ENCODE measurements around the gene UNC5C. TPM values are rescaled to one million over a fixed set of nuclear protein-coding genes. Genes with fewer than 3 reads are reported as not detected.
A peak's percentile ranks its signal among the peaks of the same experiment; 100 is the strongest.

The UNC5C gene
- total RNA-seq, 1 donor from 2014 or later = 2.7 TPM

DNA sequence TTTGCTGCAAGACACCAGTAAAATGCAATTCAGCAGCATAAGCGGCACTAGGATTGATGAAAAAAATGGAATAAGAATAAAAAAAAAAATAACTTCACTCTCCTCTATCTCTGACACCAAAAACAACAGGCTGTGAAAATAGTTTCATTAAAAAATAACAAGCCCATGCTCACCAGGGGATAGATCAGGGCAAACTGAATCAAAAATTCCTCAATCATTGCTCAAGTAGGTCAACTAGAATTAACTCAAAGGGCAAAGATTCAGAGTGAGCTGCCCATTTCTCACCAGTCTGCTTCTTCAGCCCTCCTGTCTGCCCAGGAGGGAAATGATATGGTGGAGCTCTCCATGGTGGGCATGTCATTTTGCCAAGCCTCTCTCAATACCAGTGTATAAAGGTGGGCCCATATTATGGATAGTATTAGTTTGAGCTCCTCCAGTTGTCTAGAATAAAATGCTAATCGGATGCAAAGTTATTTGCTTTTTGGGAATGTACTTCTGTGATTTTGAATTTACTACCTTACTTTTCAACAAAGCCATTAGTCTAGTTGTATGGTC lies 153.9 kb downstream of the UNC5C start:
- DNase-seq = no peak

DNA sequence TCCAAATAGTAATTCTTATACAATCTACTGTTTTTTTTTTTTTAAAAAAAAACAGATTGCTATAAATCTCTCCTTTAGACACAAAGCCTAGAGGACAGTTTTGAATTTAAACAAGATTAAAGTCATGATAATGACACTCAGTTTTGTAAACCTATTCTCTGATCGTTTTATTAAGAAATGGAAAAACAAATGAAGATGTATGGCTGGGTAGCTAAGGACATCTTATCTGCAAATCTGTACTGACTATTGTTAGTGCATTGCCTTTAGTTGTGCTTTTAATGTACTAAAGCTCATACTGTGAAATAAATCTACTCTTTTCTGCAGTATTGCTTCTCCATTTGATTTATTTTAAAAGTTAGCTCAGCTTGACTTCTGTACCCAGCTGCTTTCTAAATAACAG lies 155.0 kb downstream of the UNC5C start:
- no peak for DNase-seq

DNA sequence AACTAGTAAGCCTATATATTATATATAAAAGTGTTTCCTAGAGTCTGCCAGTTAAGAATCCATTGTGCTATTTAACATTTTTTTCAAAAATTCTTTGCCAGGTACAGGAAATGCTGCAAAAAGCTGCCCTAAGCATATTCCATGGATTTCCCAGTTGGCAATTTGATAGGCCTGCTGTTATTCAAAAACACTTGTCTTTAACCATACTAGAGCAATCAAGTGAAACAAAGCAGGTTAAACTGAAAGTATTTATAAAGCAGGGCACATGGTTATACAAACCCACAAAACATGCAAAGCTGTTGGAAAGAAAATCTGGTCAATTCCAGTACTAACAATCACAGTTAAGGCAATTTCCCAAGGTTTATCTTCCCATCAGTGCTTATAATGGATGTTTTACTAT lies 159.9 kb downstream of the UNC5C start:
- no peak for DNase-seq

DNA sequence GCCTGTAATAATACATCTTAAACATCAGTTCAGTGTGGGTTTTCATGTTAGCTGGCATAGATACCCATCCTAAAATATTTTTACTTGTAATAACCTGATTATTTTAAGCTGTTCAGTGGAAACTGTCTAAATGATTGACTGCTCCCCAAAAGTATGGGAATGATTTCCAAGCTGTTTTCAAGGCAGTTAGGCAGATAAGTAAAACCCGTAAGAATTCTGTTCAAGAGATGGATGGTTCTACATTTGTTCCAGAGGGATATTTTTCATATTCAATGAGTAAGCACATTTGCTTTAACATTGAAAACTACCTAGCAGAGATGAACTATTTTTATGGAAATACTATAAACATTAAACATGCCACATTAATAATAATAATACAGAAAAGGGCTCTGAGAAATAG lies 161.1 kb downstream of the UNC5C start:
- DNase-seq = no peak

DNA sequence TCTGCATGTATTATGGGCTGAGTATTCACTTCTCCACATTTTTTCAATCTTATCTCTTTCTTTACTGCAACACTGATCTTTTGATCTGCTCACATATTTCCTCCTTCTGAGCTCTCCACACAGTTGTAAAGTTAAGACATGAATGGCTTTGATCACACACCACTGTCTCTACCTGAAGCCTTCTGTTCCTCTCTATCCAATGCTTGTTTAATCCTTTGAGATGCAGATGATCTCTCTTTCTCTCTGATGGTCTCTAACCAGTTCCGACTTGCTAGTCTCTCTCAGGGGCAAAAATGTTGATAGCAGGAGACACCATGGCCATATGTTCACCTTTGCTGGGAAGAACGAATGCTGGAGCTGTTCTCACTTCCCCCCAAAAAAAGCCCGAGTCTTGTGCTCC lies 162.4 kb downstream of the UNC5C start:
- no peak for DNase-seq

DNA sequence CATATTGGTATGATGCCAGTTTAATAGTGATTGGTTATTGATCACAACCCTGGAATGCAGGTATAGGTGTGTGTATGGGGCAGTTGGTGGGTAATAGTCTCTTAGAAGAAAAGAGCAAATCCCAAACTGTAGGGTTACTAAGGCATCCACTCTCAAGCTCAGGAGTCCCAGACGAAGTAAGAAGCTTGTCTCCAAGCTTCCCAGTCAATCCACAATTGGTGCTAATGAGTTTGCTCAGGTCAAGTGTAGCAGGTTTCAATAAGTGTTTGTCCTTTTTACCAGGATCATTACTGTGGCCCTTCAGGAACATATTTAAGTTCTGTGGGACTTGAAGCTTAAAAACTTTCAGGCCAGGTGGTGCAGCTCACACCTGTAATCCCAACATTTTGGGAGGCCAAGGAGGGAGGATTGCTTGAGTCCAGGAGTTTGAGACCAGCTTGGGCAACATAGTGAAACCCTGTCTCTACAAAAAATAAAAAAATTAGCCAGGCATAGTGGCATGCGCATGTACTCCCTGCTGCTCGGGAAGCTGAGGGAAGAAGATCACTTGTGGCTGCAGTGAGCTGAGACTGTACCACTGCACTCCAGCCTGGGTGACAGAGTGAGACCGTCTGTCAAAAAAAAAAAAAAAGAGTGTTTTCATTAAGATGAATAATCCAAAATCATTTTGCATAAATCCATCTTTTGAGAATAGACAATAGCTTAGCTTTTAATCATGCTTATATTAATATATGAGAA lies 166.8 kb downstream of the UNC5C start:
- DNase-seq = no peak

DNA sequence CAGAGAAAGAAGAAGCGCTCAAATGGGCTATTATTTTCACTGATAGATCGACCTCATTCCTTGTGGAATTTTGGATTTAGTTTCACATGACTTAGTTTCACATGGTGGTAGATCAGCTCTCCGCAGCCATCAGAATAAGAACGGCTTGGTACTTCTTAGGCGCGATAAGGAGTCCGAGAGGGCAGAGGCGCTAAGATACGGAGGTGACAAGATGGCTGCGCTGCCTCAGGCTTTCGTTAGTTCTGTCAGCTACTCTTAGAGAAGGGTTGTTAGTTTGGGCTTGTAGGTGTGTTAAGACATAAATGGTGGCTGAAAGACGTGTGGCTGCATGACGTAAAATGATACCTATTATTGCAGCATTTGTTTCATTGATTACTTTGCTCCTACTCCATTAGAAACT lies 169.1 kb downstream of the UNC5C start:
- DNase-seq = no peak

DNA sequence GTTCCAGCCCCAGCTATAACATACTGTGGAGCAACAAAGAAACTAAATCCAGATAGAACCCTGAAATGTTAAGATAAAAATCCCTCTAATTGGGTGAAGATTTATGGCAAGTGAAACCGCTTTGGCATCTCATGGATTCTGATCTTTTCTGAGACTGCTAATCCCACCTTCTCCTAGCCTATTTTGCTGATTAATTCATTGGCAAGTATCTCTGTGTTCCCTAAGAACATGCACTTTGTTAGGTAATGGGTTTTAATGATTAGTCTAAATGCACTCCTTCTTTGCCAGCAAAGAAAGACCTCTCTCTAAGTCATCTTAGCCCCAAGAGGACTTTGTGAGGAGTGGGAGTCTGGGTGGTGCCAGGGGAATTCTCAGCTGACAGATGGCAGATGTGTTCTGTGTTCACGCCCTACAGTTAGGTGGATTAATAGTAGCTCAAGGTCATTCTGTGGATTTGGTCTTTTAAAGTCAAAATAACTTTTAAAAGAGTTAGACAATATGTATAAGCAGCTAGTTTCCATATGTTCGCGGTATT lies 171.3 kb downstream of the UNC5C start:
- DNase-seq = no peak

DNA sequence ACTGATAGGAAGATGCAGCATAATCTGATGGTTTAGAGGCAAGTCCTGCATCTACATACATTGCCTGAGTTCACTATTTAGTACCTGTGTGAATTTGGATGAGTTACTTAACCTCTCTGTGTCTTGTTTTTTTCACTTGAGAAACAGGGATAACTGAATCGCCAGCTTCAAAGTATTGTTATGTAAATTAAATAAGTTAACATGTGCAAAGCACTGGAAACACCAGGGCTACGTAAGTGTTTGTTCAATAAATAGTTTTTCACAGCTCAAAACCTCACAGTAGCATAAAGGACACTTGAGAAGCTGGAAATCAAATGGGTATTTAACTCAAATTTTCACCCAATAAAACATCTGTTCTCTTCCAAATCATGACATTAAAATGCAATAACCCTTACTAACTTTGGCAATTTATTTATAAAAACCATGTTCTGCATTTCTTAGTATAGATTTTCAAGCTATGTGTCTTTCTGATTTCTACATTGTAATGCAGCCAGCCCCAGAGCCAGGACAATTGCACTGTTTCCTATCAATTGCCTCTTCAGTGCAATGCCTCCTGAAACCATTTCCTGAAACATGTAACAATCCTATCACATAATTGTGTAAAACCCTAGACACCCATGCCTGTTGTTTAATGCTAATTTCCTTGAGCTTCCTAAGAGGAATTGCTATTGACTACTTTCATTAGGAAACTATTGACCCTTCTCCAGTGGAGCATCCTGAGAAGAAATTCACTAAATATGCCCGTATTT lies 177.1 kb downstream of the UNC5C start:
- no peak for DNase-seq

DNA sequence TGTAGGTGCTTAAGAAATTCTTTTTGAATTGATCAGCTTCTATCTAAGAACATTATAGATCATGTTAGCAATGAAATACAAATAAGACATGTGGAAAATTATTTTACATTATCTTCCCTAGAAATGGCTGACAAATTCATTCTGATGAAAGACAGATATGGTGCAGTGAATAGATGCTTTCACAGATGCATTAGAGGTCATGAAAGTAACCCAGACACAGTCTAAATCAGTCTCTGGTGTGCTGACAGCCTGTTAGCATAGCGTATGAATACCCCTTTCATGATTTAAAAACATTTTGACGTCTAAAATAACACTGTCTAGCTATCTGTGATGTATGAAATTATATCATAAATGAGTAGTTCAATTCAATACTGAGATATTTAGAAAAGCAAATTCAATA lies 180.9 kb downstream of the UNC5C start:
- no peak for DNase-seq

DNA sequence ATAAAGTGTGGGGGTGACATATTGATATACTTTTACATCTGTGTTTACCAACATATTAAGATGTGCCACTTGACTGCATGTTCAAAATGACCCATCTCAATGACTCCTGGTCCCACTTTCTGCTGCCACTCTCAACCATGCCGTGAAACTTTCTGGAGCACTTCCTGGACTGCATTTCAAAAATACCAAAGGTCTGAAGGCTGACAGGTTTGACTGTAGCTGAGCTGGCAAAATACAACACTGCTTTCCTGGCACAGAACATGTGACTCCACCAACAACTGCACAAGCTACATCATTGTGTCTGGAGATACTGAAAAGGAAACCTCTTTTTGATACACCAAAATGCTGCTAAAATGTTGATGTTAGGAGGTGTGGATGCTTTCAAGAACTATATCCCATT lies 184.8 kb downstream of the UNC5C start:
- no peak for DNase-seq

DNA sequence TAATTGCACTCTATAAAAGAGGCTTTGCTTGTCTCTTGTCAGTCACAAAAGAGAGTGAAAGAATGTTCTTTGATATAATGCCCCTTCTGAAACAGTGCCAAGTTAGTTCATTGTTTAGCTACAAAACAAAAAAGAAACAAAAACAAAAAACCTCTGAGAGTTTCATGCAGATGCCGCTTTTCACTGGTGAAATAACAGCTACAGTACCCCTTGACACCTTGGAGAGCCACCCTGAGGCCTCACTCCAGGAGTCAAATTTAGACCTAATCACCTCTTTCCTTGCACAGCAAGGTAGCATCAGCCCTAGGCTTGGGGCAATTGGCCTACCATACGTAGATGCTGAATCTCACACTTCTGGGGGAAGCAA lies 185.2 kb downstream of the UNC5C start:
- no peak for DNase-seq

DNA sequence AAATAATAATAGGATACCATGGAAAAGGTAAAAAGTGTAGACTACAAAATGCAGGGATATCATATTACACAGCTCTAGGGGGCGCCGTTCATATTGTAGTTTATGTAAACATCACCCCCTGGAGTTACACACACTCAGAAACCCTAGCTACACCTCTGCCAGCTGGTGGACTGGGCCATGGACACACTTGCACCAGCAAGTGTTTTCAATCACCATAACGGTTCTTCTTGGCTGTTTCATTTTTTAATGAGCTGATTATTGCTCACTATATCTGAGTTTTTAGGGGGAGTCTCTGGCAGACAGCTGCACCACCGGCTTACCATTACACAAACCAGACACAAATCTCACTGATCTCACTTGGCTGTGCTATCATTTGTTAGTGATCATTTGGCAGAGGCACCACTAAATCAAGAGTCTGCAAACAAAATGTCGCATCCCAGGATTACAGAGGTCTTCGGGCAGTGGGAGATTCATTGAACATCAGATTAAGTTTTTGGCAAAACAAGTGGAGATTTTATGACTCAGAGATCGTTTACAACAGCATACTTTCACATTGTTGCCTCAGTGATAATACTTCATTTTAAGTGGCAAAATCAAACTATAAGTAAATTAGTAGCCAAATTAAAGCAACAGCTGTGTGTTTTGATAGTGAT lies 185.7 kb downstream of the UNC5C start:
- peak; percentile 41 for DNase-seq

DNA sequence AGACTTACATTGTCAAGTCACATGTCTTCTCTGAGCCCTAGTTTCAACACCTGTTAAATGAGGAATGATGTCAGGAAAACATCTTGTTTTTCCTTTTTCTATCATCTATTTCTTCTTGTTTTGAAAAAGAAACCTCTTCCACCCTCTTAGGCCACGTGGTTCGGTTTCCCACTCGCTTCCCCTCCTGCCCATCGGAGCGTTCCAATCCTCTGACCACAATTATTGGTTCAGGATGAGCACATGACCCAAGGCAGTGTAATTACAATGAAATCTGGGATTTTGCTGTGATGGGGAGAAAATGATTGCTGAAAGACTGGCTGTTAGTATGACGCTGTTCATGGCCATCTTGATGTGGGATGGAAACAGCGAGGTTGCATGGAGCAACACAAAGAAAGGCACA lies 186.7 kb downstream of the UNC5C start:
- DNase-seq = no peak

DNA sequence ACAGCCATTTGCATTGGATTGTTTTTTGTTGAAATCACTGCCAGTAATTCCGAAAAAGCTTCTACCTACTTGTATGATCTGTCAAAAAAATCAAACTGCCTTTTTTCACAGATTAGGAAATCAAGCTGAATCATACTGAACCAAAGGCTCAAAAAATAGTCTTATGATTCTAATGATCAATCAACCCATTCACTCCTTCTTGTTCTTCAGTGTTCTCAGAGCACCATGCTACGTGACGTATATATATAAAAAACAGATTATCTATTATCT lies 187.1 kb downstream of the UNC5C start:
- no peak for DNase-seq

DNA sequence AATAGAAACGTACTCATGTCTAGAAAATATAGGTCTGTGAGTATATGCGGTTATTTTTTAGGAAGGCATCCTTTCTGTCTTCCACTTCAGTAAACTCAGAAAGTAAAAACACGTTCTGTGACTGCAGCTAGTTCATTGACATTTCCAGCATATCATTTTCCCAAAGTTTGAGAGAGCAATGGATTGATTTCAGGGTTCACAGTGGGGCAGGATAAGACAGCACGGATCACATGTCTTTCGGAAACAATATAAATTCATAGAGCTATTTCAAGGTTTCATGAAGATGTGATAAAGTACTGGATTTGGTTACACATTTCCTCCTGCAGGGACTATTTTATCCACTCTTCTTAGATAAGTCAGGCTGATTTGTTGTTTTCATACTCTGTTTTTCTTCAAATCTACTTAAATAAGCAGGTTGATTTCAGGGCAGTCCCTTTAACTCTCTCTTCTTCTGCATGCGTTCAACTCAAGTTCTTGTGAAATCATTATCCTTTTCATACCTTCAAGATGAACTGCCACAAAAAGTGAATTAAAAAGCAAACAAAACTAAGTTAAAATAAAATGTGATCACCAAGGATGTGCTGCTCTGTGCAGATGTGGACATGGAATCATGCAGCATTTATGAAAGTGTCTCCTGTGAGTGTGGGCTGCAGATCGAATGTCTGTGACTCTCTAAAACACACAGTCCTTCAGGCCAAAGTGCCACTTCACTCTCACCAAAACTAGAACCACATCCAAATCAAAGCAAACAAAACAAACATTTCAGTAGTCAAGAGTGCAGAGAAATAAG lies 187.7 kb downstream of the UNC5C start:
- no peak for DNase-seq

DNA sequence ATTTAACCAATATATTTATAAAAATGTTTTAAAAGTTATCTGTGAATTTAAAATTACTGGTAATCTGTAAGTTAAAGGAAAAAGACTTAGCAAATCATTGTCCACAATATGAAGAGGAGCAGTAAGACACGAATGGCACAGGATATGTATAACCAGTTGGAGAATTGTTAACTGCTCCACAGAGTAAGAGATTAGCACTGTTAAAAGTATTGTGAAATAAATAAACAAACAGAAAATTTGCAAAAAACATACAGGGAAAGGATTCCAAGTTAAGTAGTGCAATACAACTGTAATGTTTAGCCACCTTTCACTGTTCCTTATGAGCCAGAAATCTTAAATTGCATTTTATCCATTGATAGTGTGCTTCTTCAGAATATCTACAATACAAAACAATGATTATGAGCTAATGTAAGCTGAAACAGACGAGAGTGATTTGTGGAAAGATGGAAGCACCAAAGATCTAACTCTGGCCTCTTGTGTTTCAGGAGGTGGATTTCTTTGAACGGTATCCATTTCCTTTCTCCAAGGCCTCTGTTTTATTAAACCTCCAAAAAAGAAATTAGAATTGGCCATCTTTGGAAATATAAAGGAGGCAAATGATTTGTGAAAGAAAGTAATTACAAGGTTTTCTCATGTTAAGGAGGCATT lies 188.4 kb downstream of the UNC5C start:
- no peak for DNase-seq

DNA sequence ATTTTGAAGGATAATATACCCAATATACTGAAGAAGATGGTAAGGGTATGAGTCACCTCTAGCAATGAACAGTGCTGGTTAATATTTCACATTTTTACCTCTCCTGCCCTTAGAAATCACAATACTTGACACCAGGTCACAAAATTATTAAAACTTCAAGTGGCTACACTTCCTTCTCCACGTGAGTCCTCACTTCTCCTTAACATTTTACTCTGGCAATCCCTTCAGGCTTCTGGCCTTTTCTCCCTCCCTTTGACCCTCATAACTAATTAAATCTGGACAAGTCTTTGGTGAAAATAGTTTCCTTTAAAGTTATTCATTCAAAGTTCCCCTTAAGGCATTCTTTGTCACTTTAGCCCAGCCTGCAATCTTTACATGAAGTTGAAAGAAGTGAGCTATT lies 190.4 kb downstream of the UNC5C start:
- no peak for DNase-seq

DNA sequence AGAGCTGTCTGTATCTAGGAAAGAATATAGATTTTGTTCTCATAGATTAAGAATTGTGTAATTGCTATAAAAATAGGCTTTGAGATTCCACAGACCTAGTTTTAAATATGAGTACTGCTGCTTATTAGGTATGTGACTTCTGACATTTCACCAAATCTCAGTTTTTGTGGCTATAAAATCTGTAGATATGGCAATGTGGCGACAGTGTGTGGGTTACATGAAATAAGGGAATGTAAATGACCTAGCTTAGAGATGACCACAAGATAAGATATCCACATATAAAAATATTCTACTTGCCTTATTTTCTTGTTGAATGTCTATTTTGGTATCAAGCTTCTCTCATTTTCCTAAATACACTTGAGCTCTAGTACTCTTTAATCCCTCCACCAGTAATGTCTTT lies 193.8 kb downstream of the UNC5C start:
- no peak for DNase-seq

DNA sequence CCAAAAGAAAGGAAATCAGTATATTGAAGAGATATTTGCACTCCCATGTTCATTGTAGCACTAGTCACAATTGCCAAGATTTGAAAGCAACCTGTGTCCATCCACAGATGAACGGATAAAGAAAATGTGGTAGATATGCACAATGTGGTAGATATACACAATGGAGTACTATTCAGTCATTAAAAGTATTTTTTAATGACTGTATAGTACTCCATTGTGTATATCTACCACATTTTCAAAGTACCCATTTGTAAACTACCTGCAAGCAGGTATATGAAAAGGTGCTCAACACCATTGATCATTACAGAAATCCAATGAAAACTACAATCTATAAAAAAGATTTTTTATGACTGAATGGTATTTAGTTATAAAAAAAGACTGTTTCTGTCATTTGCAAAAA lies 200.4 kb downstream of the UNC5C start:
- no peak for DNase-seq

DNA sequence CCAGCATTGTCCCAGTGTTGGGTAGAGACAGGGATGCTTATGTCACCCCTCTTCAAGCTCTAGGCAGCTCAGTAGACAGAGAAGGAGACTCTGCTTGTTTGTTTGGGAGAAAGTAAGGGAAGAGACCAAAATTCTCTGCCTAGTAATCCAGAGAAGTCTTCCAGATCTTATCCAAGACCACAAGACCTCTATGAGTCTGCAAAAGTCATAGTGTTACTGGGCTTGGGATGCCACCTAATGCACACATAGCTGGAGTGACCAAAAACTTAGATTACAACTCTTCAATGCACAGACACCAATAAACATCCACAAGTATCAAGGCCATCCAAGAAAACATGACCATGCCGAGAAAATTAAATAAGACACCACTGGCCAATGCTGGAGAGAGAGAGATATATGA lies 205.5 kb downstream of the UNC5C start:
- no peak for DNase-seq

DNA sequence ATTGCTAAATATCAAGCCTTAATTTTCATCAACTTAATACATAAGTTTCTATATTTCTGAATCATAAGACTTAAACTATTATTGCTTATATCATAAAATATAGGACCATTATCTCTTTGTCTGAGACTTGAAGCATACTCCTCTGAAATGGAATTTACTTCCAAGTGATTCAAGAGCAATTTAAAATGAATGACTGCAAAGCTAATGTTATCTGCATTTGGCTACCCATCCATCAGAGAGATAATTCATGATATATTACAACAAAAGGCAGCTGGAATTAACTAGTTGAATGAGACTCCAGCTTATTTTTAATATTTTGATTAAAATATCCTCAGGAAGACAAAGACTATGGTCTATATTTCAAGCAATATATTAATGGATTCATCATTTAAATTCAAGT lies 208.6 kb downstream of the UNC5C start:
- no peak for DNase-seq
